ENCODE measurements around the gene OR8B12. TPM values are rescaled to one million over a fixed set of nuclear protein-coding genes. Genes with fewer than 3 reads are reported as not detected.

Gene OR8B12
- total and polyA plus RNA-seq, 9 donors: 0.09 TPM; not detected in 8

DNA sequence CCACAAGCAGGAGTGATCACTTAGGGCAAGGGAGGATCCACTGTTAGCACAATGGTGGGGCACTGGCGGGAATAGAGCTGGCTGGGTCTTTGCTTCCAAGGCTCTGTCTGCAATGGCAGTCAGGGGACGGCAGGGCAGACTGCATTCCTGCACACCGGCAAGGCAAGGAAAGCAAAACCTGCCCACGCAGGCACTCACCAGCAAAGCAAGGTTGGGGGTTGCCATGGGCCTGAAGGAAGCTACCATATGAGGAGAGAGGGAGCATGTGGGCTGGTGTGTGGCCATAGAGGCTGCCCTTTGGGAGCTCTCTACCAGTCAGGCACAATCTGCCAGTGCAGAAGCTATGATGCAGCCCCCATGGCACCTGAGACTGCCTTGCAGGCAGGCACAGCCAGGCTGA lies 33.2 kb downstream of the OR8B12 start:
- no peaks in the 10 kb centered on the region for H3K9me3 ChIP-seq (replicated peaks; ENCODE audit: control insufficient read depth, low read depth, low read length)
- no peaks in the 10 kb centered on the region for H3K4me1 ChIP-seq (ENCODE audit: control insufficient read depth, insufficient read depth, low read length)
- H3K4me3 ChIP-seq (ENCODE audit: low read length): no peak overlapping the region
- no peaks in the 10 kb centered on the region for H3K36me3 ChIP-seq (ENCODE audit: control insufficient read depth, insufficient read depth, low read length)
- 77% methylated on average over 4 of the region's 4 CpGs for WGBS (ENCODE audit: insufficient coverage)
- H3K27me3 ChIP-seq (ENCODE audit: control insufficient read depth, insufficient read depth, low read length): no peaks in the 10 kb centered on the region
- DNase-seq: no peak
- no peak overlapping the region for H3K27ac ChIP-seq (ENCODE audit: low read length)

- Histone ChIP-seq H3K4me1 (ENCODE audit: control insufficient read depth, insufficient read depth, low read length) (no peaks in the 10 kb centered on the region), H3K36me3 (ENCODE audit: control insufficient read depth, insufficient read depth, low read length) (no peaks in the 10 kb centered on the region), H3K27ac (ENCODE audit: low read length) (no peak overlapping the region), H3K4me3 (ENCODE audit: low read length) (no peak overlapping the region), H3K9me3 (replicated peaks; ENCODE audit: control insufficient read depth, low read depth, low read length) (no peaks in the 10 kb centered on the region), H3K27me3 (ENCODE audit: control insufficient read depth, insufficient read depth, low read length) (no peaks in the 10 kb centered on the region)
- DNase-seq: no peak
- 75% methylated on average over 6 of the region's 8 CpGs for WGBS (ENCODE audit: insufficient coverage)
These were observed 43.7 kb downstream of the OR8B12 start for GRCh38 chr11:124499711-124500110.

GRCh38 chr11:124493016-124493655 lies 50.3 kb downstream of the OR8B12 start:
- Histone ChIP-seq H3K4me1 (ENCODE audit: control insufficient read depth, insufficient read depth, low read length) (no peaks in the 10 kb centered on the region), H3K4me3 (ENCODE audit: low read length) (no peak overlapping the region), H3K9me3 (replicated peaks; ENCODE audit: control insufficient read depth, low read depth, low read length) (no peaks in the 10 kb centered on the region), H3K27me3 (ENCODE audit: control insufficient read depth, insufficient read depth, low read length) (no peaks in the 10 kb centered on the region), H3K36me3 (ENCODE audit: control insufficient read depth, insufficient read depth, low read length) (no peaks in the 10 kb centered on the region), H3K27ac (ENCODE audit: low read length) (no peak overlapping the region)
- no peak for DNase-seq
- 33% methylated on average over 1 of the region's 4 CpGs for WGBS (ENCODE audit: insufficient coverage)

Other genes starting within 250 kb of the OR8B12 start
- not detected for gene OR8D1, start 229.7 kb downstream of the OR8B12 start, total RNA-seq
- gene OR8D1, start 229.7 kb downstream of the OR8B12 start, polyA plus RNA-seq (ENCODE audit: insufficient read depth in 1 of 8, insufficient read length in 8 of 8, low replicate concordance in 1 of 8): under 1 TPM in 4 of 8 donors, not detected in 4; 0.01 to 0.05 (median 0.03) TPM
- not detected for gene OR8D2, start 223.5 kb downstream of the OR8B12 start, total RNA-seq
- not detected for gene OR8D2, start 223.5 kb downstream of the OR8B12 start, polyA plus RNA-seq (ENCODE audit: insufficient read depth in 1 of 8, insufficient read length in 8 of 8, low replicate concordance in 1 of 8)
- gene OR8B2, start 159.2 kb downstream of the OR8B12 start, total RNA-seq: not detected
- gene OR8B2, start 159.2 kb downstream of the OR8B12 start, polyA plus RNA-seq (ENCODE audit: insufficient read depth in 1 of 8, insufficient read length in 8 of 8, low replicate concordance in 1 of 8): under 1 TPM in 1 of 8 donors, not detected in 7; 0.18 TPM
- not detected for gene OR8B3, start 144.6 kb downstream of the OR8B12 start, total RNA-seq
- not detected for gene OR8B3, start 144.6 kb downstream of the OR8B12 start, polyA plus RNA-seq (ENCODE audit: insufficient read depth in 1 of 8, insufficient read length in 8 of 8, low replicate concordance in 1 of 8)
- not detected for gene OR8B4, start 118.8 kb downstream of the OR8B12 start, total RNA-seq
- gene OR8B4, start 118.8 kb downstream of the OR8B12 start, polyA plus RNA-seq (ENCODE audit: insufficient read depth in 1 of 8, insufficient read length in 8 of 8, low replicate concordance in 1 of 8): not detected
- not detected for gene OR8B8, start 98.0 kb downstream of the OR8B12 start, total RNA-seq
- gene OR8B8, start 98.0 kb downstream of the OR8B12 start, polyA plus RNA-seq (ENCODE audit: insufficient read depth in 1 of 8, insufficient read length in 8 of 8, low replicate concordance in 1 of 8): under 1 TPM in 1 of 8 donors, not detected in 7; 0.04 TPM
- 0.22 TPM for gene OR8A1, start 26.3 kb upstream of the OR8B12 start, total RNA-seq
- gene OR8A1, start 26.3 kb upstream of the OR8B12 start, polyA plus RNA-seq (ENCODE audit: insufficient read depth in 1 of 8, insufficient read length in 8 of 8, low replicate concordance in 1 of 8): under 1 TPM; 0.09 to 0.71 (median 0.26) TPM
- gene PANX3, start 67.8 kb upstream of the OR8B12 start, total RNA-seq: 0.04 TPM
- under 1 TPM in 1 of 8 donors, not detected in 7; 0.08 TPM for gene PANX3, start 67.8 kb upstream of the OR8B12 start, polyA plus RNA-seq (ENCODE audit: insufficient read depth in 1 of 8, insufficient read length in 8 of 8, low replicate concordance in 1 of 8)
- 15.8 TPM for gene TBRG1, start 79.2 kb upstream of the OR8B12 start, total RNA-seq
- gene TBRG1, start 79.2 kb upstream of the OR8B12 start, polyA plus RNA-seq (ENCODE audit: insufficient read depth in 1 of 8, insufficient read length in 8 of 8, low replicate concordance in 1 of 8): 10 to 100 TPM; 19.1 to 23.4 (median 21.2) TPM
- 4.9 TPM for gene SIAE, start 130.1 kb upstream of the OR8B12 start, total RNA-seq
- gene SIAE, start 130.1 kb upstream of the OR8B12 start, polyA plus RNA-seq (ENCODE audit: insufficient read depth in 1 of 8, insufficient read length in 8 of 8, low replicate concordance in 1 of 8): 1 to 10 TPM; 5.5 to 10.0 (median 6.3) TPM
- 3.5 TPM for gene SPA17, start 130.2 kb upstream of the OR8B12 start, total RNA-seq
- gene SPA17, start 130.2 kb upstream of the OR8B12 start, polyA plus RNA-seq (ENCODE audit: insufficient read depth in 1 of 8, insufficient read length in 8 of 8, low replicate concordance in 1 of 8): 1 to 10 TPM; 4.3 to 6.6 (median 4.4) TPM
- 0.66 TPM for gene NRGN, start 196.3 kb upstream of the OR8B12 start, total RNA-seq
- gene NRGN, start 196.3 kb upstream of the OR8B12 start, polyA plus RNA-seq (ENCODE audit: insufficient read depth in 1 of 8, insufficient read length in 8 of 8, low replicate concordance in 1 of 8): 1 to 10 TPM; 4.9 to 9.0 (median 6.3) TPM
- 0.49 TPM for gene VSIG2, start 208.6 kb upstream of the OR8B12 start, total RNA-seq
- gene VSIG2, start 208.6 kb upstream of the OR8B12 start, polyA plus RNA-seq (ENCODE audit: insufficient read depth in 1 of 8, insufficient read length in 8 of 8, low replicate concordance in 1 of 8): 1 to 10 TPM in 7 of 8 donors, under 1 TPM in 1; 1.00 to 2.3 (median 1.5) TPM
- 18.0 TPM for gene ESAM, start 218.6 kb upstream of the OR8B12 start, total RNA-seq
- gene ESAM, start 218.6 kb upstream of the OR8B12 start, polyA plus RNA-seq (ENCODE audit: insufficient read depth in 1 of 8, insufficient read length in 8 of 8, low replicate concordance in 1 of 8): 10 to 100 TPM; 46.2 to 70.3 (median 58.5) TPM

All from muscle of leg (tissue), 11 donors.